Measurements from ENCODE around the gene ASPG. TPM values are rescaled to one million over a fixed set of nuclear protein-coding genes. Genes with fewer than 3 reads are reported as not detected.

Gene ASPG
- total and polyA plus RNA-seq, 2 of the 13 experiments (the other 11 are each of a cell fraction or from before 2014, with no cell fraction given) = not detected

GRCh38 chr14:104135904-104136471 lies 50.5 kb downstream of the ASPG start:
- BruUV-seq (replicated peaks) = no TSS peak
- POLR2A ChIA-PET = no interaction called here
- CTCF ChIA-PET (ENCODE audit: low intra/inter-chr PET ratio, low total read pairs) = interaction anchor here (1.4 kb wide), 1 partner anchor 504 kb away, joined by 10 read pairs; no protein-coding TSS in a partner anchor
- Histone ChIP-seq H3K27me3 (ENCODE audit: control insufficient read depth in 1 of 2, insufficient read depth in 2 of 2, low read length in 2 of 2) (peaks cover 8 to 43% of the 10 kb centered on the region in 2 experiments; a peak in 4 of 5 replicates), H3K27ac (ENCODE audit: extremely low read length, insufficient read depth, low read length) (no peak overlapping the region), H3K9ac (ENCODE audit: insufficient read depth, low read depth, low read length) (no peak overlapping the region), H2AFZ (ENCODE audit: low read length) (no peak overlapping the region), H3K4me1 (ENCODE audit: insufficient read depth, low read length) (no peaks in the 10 kb centered on the region), H3K4me2 (ENCODE audit: low read depth, low read length) (no peak overlapping the region), H3K36me3 (replicated peaks in 1 of 2; ENCODE audit: control insufficient read depth in 1 of 2, insufficient read depth in 2 of 2, low read length in 2 of 2) (no peaks in the 10 kb centered on the region), H3K79me2 (ENCODE audit: insufficient read depth, low read length) (no peaks in the 10 kb centered on the region), H3K9me3 (ENCODE audit: low read length) (no peaks in the 10 kb centered on the region), H3K4me3 (replicated peaks in 1 of 3; ENCODE audit: insufficient read depth in 1 of 3, low read depth in 2 of 3, low read length in 3 of 3) (no peak overlapping the region), H4K20me1 (ENCODE audit: insufficient read depth, low read length) (0 out of 2 replicates have a peak, but pooled peaks cover 2% of the 10 kb centered on the region)
- WGBS (ENCODE audit: low lambda C conversion rate) = 56% methylated on average over 39 of the region's 78 CpGs
- DNase-seq (ENCODE audit: low spot score) = no peak
- in situ Hi-C loops (cut with HindIII; ENCODE audit: extremely low pct_ligation_motif_present, low pct_unique_long_range_greater_than_20kb) (loop anchor here (5.0 kb wide), 2 partner anchors 426 to 506 kb away; no protein-coding TSS in a partner anchor), intact Hi-C loops (cut with micrococcal nuclease; ENCODE audit: unreplicated experiment) (no loop called here)
- no peak for ATAC-seq
- FAIRE-seq = no peak
- TF ChIP-seq HCFC1 (IDR thresholded peaks at IDR 0.05; ENCODE audit: low read depth, low read length) (no peak), SAP130 (CRISPR knock-in tag; IDR thresholded peaks at IDR 0.05; ENCODE audit: low read depth) (no peak), ZNF891 (CRISPR knock-in tag; IDR thresholded peaks at IDR 0.05) (no peak), KLF16 (CRISPR knock-in tag; IDR thresholded peaks at IDR 0.05) (no peak), KMT2A (CRISPR knock-in tag; IDR thresholded peaks at IDR 0.05) (no peak), KLF9 (CRISPR knock-in tag; IDR thresholded peaks at IDR 0.05; ENCODE audit: low read depth) (no peak), SNAPC5 (CRISPR knock-in tag; IDR thresholded peaks at IDR 0.05; ENCODE audit: borderline replicate concordance) (no peak), ZNF292 (CRISPR knock-in tag; IDR thresholded peaks at IDR 0.05; ENCODE audit: borderline replicate concordance, low read depth) (no peak), TBP (CRISPR knock-in tag; IDR thresholded peaks at IDR 0.05) (no peak), ZNF639 (CRISPR knock-in tag; conservative IDR thresholded peaks at IDR 0.05) (no peak), ZBED4 (CRISPR knock-in tag; IDR thresholded peaks at IDR 0.05; ENCODE audit: borderline replicate concordance) (no peak), ZNF687 (CRISPR knock-in tag; IDR thresholded peaks at IDR 0.05) (no peak), HMG20B (CRISPR knock-in tag; conservative IDR thresholded peaks at IDR 0.05) (no peak), RAD51 (IDR thresholded peaks at IDR 0.05; ENCODE audit: borderline replicate concordance) (no peak), ZNF256 (CRISPR knock-in tag; conservative IDR thresholded peaks at IDR 0.05) (no peak)

All from HepG2 (cell line).